HEK293 (cell line): ENCODE data around the gene CMIP.

Experiments
- CTCF ChIP-seq: fragments of 450-650 bp; formaldehyde crosslinking; IDR thresholded peaks from 2 replicates; pipeline ENCODE4 v1.5.1; 2016; ENCODE audit warnings: missing biosample characterization, missing genetic modification characterization
- ZBTB10 ChIP-seq: fragments of 450-650 bp; formaldehyde crosslinking; IDR thresholded peaks from 2 replicates; pipeline ENCODE4 v1.5.1; 2016; ENCODE audit warnings: missing biosample characterization, missing genetic modification characterization
- ZNF433 ChIP-seq: fragments of 450-650 bp; formaldehyde crosslinking; IDR thresholded peaks from 2 replicates; pipeline ENCODE4 v1.5.1; 2016; ENCODE audit warnings: missing biosample characterization, missing genetic modification characterization, low read depth

- TF ChIP-seq ZBTB10 (tag by site-specific recombination): no peak
- no peak for TF ChIP-seq ZNF433 (tag by site-specific recombination)
- TF ChIP-seq CTCF (tag by site-specific recombination): peak; percentile 46; the same call in 1 of the 2 replicates
Measured at GRCh38 chr16:81445143-81445961, 744 bp downstream of the CMIP start.
